ENCODE data around the gene ALDH4A1. TPM values are rescaled to one million over a fixed set of nuclear protein-coding genes. Genes with fewer than 3 reads are reported as not detected.

ALDH4A1 gene
- total and polyA plus RNA-seq, 2 experiments from 2014 or later: 103 to 122 TPM

- Histone ChIP-seq H3K9me3 (ENCODE audit: low read depth) (no peaks in the 10 kb centered on the region), H3K27ac (peak overlapping the region; percentile 48), H3K27me3 (no peaks in the 10 kb centered on the region), H3K4me1 (ENCODE audit: low read depth) (peaks cover 5% of the 10 kb centered on the region), H3K36me3 (peaks cover 3% of the 10 kb centered on the region), H3K4me3 (no peak overlapping the region)
- TF ChIP-seq CTCF (IDR thresholded peaks at IDR 0.05; ENCODE audit: low read depth, low read length): peak; percentile 85
- peak; percentile 61 to 76 for DNase-seq (ENCODE audit: low read depth in 1 of 2, low spot score in 1 of 2)
Observed at GRCh38 chr1:18907021-18907916, 4.9 kb upstream of the ALDH4A1 start.

GRCh38 chr1:18903291-18903756, 969 bp upstream of the ALDH4A1 start:
- no peak for DNase-seq (ENCODE audit: low read depth in 1 of 2, low spot score in 1 of 2)
- H3K9me3 ChIP-seq (ENCODE audit: low read depth): no peaks in the 10 kb centered on the region
- H3K4me1 ChIP-seq (ENCODE audit: low read depth): peaks cover 12% of the 10 kb centered on the region
- peak overlapping the region; percentile 100 for H3K27ac ChIP-seq
- H3K27me3 ChIP-seq: no peaks in the 10 kb centered on the region
- TF ChIP-seq CTCF (IDR thresholded peaks at IDR 0.05; ENCODE audit: low read depth, low read length): no peak
- no peaks in the 10 kb centered on the region for H3K36me3 ChIP-seq
- H3K4me3 ChIP-seq: peak overlapping the region; percentile 100

GRCh38 chr1:18901952-18902522, 318 bp downstream of the ALDH4A1 start:
- no peak for TF ChIP-seq CTCF (IDR thresholded peaks at IDR 0.05; ENCODE audit: low read depth, low read length)
- Histone ChIP-seq H3K36me3 (no peaks in the 10 kb centered on the region), H3K9me3 (ENCODE audit: low read depth) (no peaks in the 10 kb centered on the region), H3K4me3 (peak overlapping the region; percentile 100), H3K27ac (peak overlapping the region; percentile 100), H3K4me1 (ENCODE audit: low read depth) (peaks cover 12% of the 10 kb centered on the region), H3K27me3 (no peaks in the 10 kb centered on the region)
- peak; percentile 10 to 67 for DNase-seq (ENCODE audit: low read depth in 1 of 2, low spot score in 1 of 2)

GRCh38 chr1:18901147-18901951, 1.0 kb downstream of the ALDH4A1 start:
- Histone ChIP-seq H3K36me3 (no peaks in the 10 kb centered on the region), H3K27me3 (no peaks in the 10 kb centered on the region), H3K4me1 (ENCODE audit: low read depth) (peaks cover 14% of the 10 kb centered on the region), H3K9me3 (ENCODE audit: low read depth) (no peaks in the 10 kb centered on the region), H3K27ac (peak overlapping the region; percentile 100), H3K4me3 (peak overlapping the region; percentile 100)
- TF ChIP-seq CTCF (IDR thresholded peaks at IDR 0.05; ENCODE audit: low read depth, low read length): no peak
- no peak for DNase-seq (ENCODE audit: low read depth in 1 of 2, low spot score in 1 of 2)

GRCh38 chr1:18900303-18900841, 2.0 kb downstream of the ALDH4A1 start:
- DNase-seq (ENCODE audit: low read depth in 1 of 2, low spot score in 1 of 2): peak in 1 of 2 donors; percentile 24
- no peak for TF ChIP-seq CTCF (IDR thresholded peaks at IDR 0.05; ENCODE audit: low read depth, low read length)
- H3K27me3 ChIP-seq: no peaks in the 10 kb centered on the region

More at GRCh38 chr1:18900303-18900841, 2.0 kb downstream of the ALDH4A1 start:
- Histone ChIP-seq H3K4me1 (ENCODE audit: low read depth) (peaks cover 22% of the 10 kb centered on the region), H3K27ac (no peak overlapping the region), H3K9me3 (ENCODE audit: low read depth) (no peaks in the 10 kb centered on the region), H3K36me3 (no peaks in the 10 kb centered on the region), H3K4me3 (no peak overlapping the region)
